Osteoblast (primary cell): Measurements from ENCODE around the gene PPP1R9B. TPM values are rescaled to one million over a fixed set of nuclear protein-coding genes. Genes with fewer than 3 reads are reported as not detected.

Experiments used
- DNase-seq: peaks from one replicate; pipeline ENCODE4 v3.0.0; 2011; ENCODE audit warnings: low spot score, mixed read lengths; ENCODE audit not compliant: insufficient read length; ENCODE audit errors: missing footprints
- H2AFZ ChIP-seq: 2 replicates; pipeline ENCODE4 v1.6.0; 2011; ENCODE audit warnings: mild to moderate bottlenecking, low read length
- H3K27ac ChIP-seq: 2 replicates; pipeline ENCODE4 v1.5.1; 2011; ENCODE audit warnings: mild to moderate bottlenecking, low read depth, low read length, moderate library complexity
- H3K27me3 ChIP-seq: 2 replicates; pipeline ENCODE4 v1.6.0; 2012; ENCODE audit warnings: mild to moderate bottlenecking, control low read depth, inconsistent platforms, low read length, moderate library complexity; ENCODE audit not compliant: insufficient read depth
- H3K36me3 ChIP-seq: 2 replicates; pipeline ENCODE4 v1.5.1; 2011; ENCODE audit warnings: mild to moderate bottlenecking, low read length, control low read depth, moderate library complexity; ENCODE audit not compliant: insufficient read depth
- H3K4me1 ChIP-seq: 2 replicates; pipeline ENCODE4 v1.5.1; 2011; ENCODE audit warnings: mild to moderate bottlenecking, low read length, control low read depth, moderate library complexity; ENCODE audit not compliant: insufficient read depth
- H3K4me2 ChIP-seq: 2 replicates; pipeline ENCODE4 v1.6.0; 2011; ENCODE audit warnings: mild to moderate bottlenecking, low read length; ENCODE audit not compliant: insufficient read depth
- H3K4me3 ChIP-seq: fragments of 200-600 bp; sonication (generic); 3 replicates; pipeline ENCODE4 v1.5.1; 2012; ENCODE audit warnings: mild to moderate bottlenecking, low read length, inconsistent platforms; ENCODE audit not compliant: insufficient read depth
- H3K79me2 ChIP-seq: 2 replicates; pipeline ENCODE4 v1.6.0; 2012; ENCODE audit warnings: mild to moderate bottlenecking, low read length, control low read depth, inconsistent platforms; ENCODE audit not compliant: insufficient read depth
- H3K9me3 ChIP-seq: 2 replicates; pipeline ENCODE4 v1.5.1; 2011; ENCODE audit warnings: low read depth, low read length, control low read depth
- H4K20me1 ChIP-seq: 2 replicates; pipeline ENCODE4 v1.6.0; 2012; ENCODE audit warnings: mild to moderate bottlenecking, low read length, control low read depth; ENCODE audit not compliant: insufficient read depth
- CTCF ChIP-seq: IDR thresholded peaks from 2 replicates; pipeline ENCODE4 v1.5.1; 2011; ENCODE audit warnings: mild to moderate bottlenecking, low read depth, low read length, moderate library complexity; ENCODE audit errors: extremely low read depth
- total RNA-seq: library from RNA; depleted of rRNA; stranded (reverse); fragments of >200 nt; gene quantifications from 2 replicates; pipeline ENCODE4 v1.2.3, GENCODE V29; 2012

The PPP1R9B gene
- total RNA-seq, 1 donor = 48.9 TPM

GRCh38 chr17:50143461-50144176 is 6.9 kb downstream of the PPP1R9B start:
- no peak for TF ChIP-seq CTCF
- Histone ChIP-seq H3K27me3 (no peaks in the 10 kb centered on the region), H4K20me1 (peaks cover 94% of the 10 kb centered on the region), H3K79me2 (peaks cover 86% of the 10 kb centered on the region), H3K4me3 (no peak overlapping the region), H3K4me2 (no peak overlapping the region), H3K4me1 (peaks cover 25% of the 10 kb centered on the region), H3K27ac (no peak overlapping the region), H2AFZ (no peak overlapping the region), H3K9me3 (no peaks in the 10 kb centered on the region), H3K36me3 (peaks cover 64% of the 10 kb centered on the region)
- DNase-seq = peak; percentile 75

- Histone ChIP-seq H3K4me3 (no peak overlapping the region), H3K9me3 (no peaks in the 10 kb centered on the region), H4K20me1 (peaks cover 92% of the 10 kb centered on the region), H2AFZ (no peak overlapping the region), H3K36me3 (peaks cover 82% of the 10 kb centered on the region), H3K27ac (no peak overlapping the region), H3K79me2 (peaks cover 77% of the 10 kb centered on the region), H3K27me3 (no peaks in the 10 kb centered on the region), H3K4me2 (no peak overlapping the region), H3K4me1 (peaks cover 9% of the 10 kb centered on the region)
- TF ChIP-seq CTCF = no peak
- DNase-seq = peak; percentile 52
Observed at GRCh38 chr17:50141745-50142110, 8.7 kb downstream of the PPP1R9B start.

- Histone ChIP-seq H3K4me3 (no peak overlapping the region), H3K4me1 (peaks cover 4% of the 10 kb centered on the region), H3K27me3 (no peaks in the 10 kb centered on the region), H3K4me2 (no peak overlapping the region), H3K36me3 (peaks cover 87% of the 10 kb centered on the region), H3K27ac (no peak overlapping the region), H2AFZ (no peak overlapping the region), H4K20me1 (peaks cover 86% of the 10 kb centered on the region), H3K79me2 (peaks cover 72% of the 10 kb centered on the region), H3K9me3 (no peaks in the 10 kb centered on the region)
- DNase-seq = peak; percentile 41
- TF ChIP-seq CTCF = no peak
Observed at GRCh38 chr17:50141026-50141744, 9.3 kb downstream of the PPP1R9B start.
